Panc1 (cell line): ENCODE results near the gene INTS13. TPM values are rescaled to one million over a fixed set of nuclear protein-coding genes. Genes with fewer than 3 reads are reported as not detected.

Experiments used
- ATAC-seq: fragments of 200-7000 bp; cut with Tn5 transposase; 2 replicates; pipeline ENCODE4 v1.9.1; 2020; ENCODE audit warnings: mild to moderate bottlenecking, moderate library complexity
- BruUV-seq: library from RNA; stranded (reverse); fragments of 400-500 nt; replicated peaks from 2 replicates; lab custom pipeline; 2021; lab: Mats Ljungman, UMichigan
- CTCF ChIA-PET: fragments of 300-600 bp; sonication (Branson Sonifier 250); formaldehyde crosslinking; loops from one replicate; lab custom pipeline; 2022; ENCODE audit warnings: antibody characterized with exemption; lab: Charles Lee
- POLR2A ChIA-PET: fragments of 300-600 bp; sonication (Branson Sonifier 250); formaldehyde crosslinking; loops from one replicate; lab custom pipeline; 2022; ENCODE audit warnings: antibody characterized with exemption; lab: Charles Lee
- DNase-seq: peaks from one replicate; pipeline ENCODE4 v3.0.0-alpha.2; 2010; ENCODE audit warnings: low read depth, low spot score
- H3K27ac ChIP-seq: 2 replicates; pipeline ENCODE4 v1.5.1; 2011; ENCODE audit warnings: mild to moderate bottlenecking, low read length, inconsistent platforms
- H3K27me3 ChIP-seq: fragments of 200-500 bp; sonication (Bioruptor generic); 2 replicates; pipeline ENCODE4 v1.6.0; 2014; ENCODE audit warnings: low read length, inconsistent platforms; ENCODE audit not compliant: control insufficient read depth, insufficient read depth
- H3K36me3 ChIP-seq: fragments of 200-500 bp; sonication (Bioruptor generic); 2 replicates; pipeline ENCODE4 v1.5.1; 2014; ENCODE audit warnings: inconsistent platforms, mild to moderate bottlenecking, low read length, moderate library complexity; ENCODE audit not compliant: control insufficient read depth, insufficient read depth
- H3K4me1 ChIP-seq: 2 replicates; pipeline ENCODE4 v1.5.1; 2011; ENCODE audit warnings: inconsistent platforms, mild to moderate bottlenecking, low read length, moderate library complexity; ENCODE audit not compliant: control insufficient read depth, insufficient read depth
- H3K4me3 ChIP-seq, 2 experiments: 2 replicates each; pipeline ENCODE4 v1.5.1; 2011 to 2012; ENCODE audit warnings: low read depth in 2 of 2, low read length in 2 of 2, mild to moderate bottlenecking in 2 of 2, inconsistent platforms in 1 of 2, moderate library complexity in 1 of 2
- H3K9me3 ChIP-seq: fragments of 200-500 bp; sonication (Bioruptor generic); 2 replicates; pipeline ENCODE4 v1.5.1; 2014; ENCODE audit warnings: low read depth, mild to moderate bottlenecking, inconsistent platforms, low read length, moderate library complexity; ENCODE audit not compliant: control insufficient read depth, insufficient read depth
- CTCF ChIP-seq: fragments of 450-650 bp; IDR thresholded peaks from 2 replicates; pipeline ENCODE4 v1.5.1; 2017; ENCODE audit warnings: mild to moderate bottlenecking
- POLR2AphosphoS5 ChIP-seq: IDR thresholded peaks from 2 replicates; pipeline ENCODE4 v1.6.1; 2012; ENCODE audit warnings: mild to moderate bottlenecking, low read depth, low read length, moderate library complexity
- REST ChIP-seq, 2 experiments: IDR thresholded peaks; 2 replicates each; pipeline ENCODE4 v1.6.1; 2011 to 2012; ENCODE audit warnings: low read depth in 2 of 2, control low read depth in 1 of 2, low read length in 1 of 2, mild to moderate bottlenecking in 1 of 2, moderate library complexity in 1 of 2; ENCODE audit not compliant: insufficient read depth in 1 of 2
- SIN3A ChIP-seq: IDR thresholded peaks from 2 replicates; pipeline ENCODE4 v1.6.1; 2012; ENCODE audit warnings: low read depth, mild to moderate bottlenecking, low read length, moderate library complexity, borderline replicate concordance; ENCODE audit not compliant: insufficient read depth
- TCF7L2 ChIP-seq: IDR thresholded peaks from 2 replicates; pipeline ENCODE4 v1.6.1; 2011; ENCODE audit warnings: mild to moderate bottlenecking, low read depth, low read length, inconsistent platforms
- in situ Hi-C: cut with HindIII; loops from 2 replicates; pipeline ENCODE4 v1.10.0; 2016; ENCODE audit warnings: low sequenced_read_pairs, low pct_unique_long_range_greater_than_20kb
- intact Hi-C: fragments of 100-400 bp; cut with micrococcal nuclease; formaldehyde crosslinking; loops from one replicate; pipeline ENCODE4 v1.10.0; 2022; ENCODE audit not compliant: unreplicated experiment
- total RNA-seq: library from RNA; stranded (reverse); gene quantifications from one replicate; pipeline ENCODE4 v1.2.1, GENCODE V29; 2021; ENCODE audit not compliant: unreplicated experiment

The INTS13 gene
- total RNA-seq, 1 experiment from 2014 or later: 55.9 TPM

- intact Hi-C loops: no loop called here
- H3K36me3 ChIP-seq: no peaks in the 10 kb centered on the region
- DNase-seq: no peak
- no peak overlapping the region for H3K27ac ChIP-seq
- in situ Hi-C loops: no loop called here
- H3K9me3 ChIP-seq: no peaks in the 10 kb centered on the region
- ChIA-PET CTCF (no interaction called here), POLR2A (no interaction called here)
- BruUV-seq: no TSS peak
- no peaks in the 10 kb centered on the region for H3K27me3 ChIP-seq
- H3K4me1 ChIP-seq: no peaks in the 10 kb centered on the region
- no peak for ATAC-seq
- TF ChIP-seq CTCF (no peak), TCF7L2 (no peak), POLR2AphosphoS5 (no peak)
- H3K4me3 ChIP-seq: no peak overlapping the region
Measured at GRCh38 chr12:26890784-26891183, 47.0 kb downstream of the INTS13 start.

- POLR2A ChIA-PET: interaction anchor here (0.6 to 0.7 kb wide), 2 partner anchors 328 to 585 kb away, joined by 3 to 10 read pairs; no protein-coding TSS in a partner anchor
- peak; percentile 96 for ATAC-seq
Measured at GRCh38 chr12:26884765-26885576, 52.8 kb downstream of the INTS13 start.

More at GRCh38 chr12:26884765-26885576, 52.8 kb downstream of the INTS13 start:
- Histone ChIP-seq H3K27ac (no peak overlapping the region), H3K9me3 (no peaks in the 10 kb centered on the region), H3K36me3 (no peaks in the 10 kb centered on the region), H3K4me1 (no peaks in the 10 kb centered on the region), H3K4me3 (peak overlapping the region in 1 of 2 experiments; percentile 23; a peak in 1 of 4 replicates), H3K27me3 (no peaks in the 10 kb centered on the region)
- DNase-seq: peak; percentile 77
- intact Hi-C loops (loop anchor here (2.0 to 5.0 kb wide), 2 partner anchors 30 to 163 kb away; no protein-coding TSS in a partner anchor), in situ Hi-C loops (no loop called here)
- TF ChIP-seq CTCF (peak; percentile 99), POLR2AphosphoS5 (no peak), TCF7L2 (no peak), REST (IDR thresholded peaks at IDR 0.05; ENCODE audit: insufficient read depth in 1 of 2, low read depth in 2 of 2, low read length in 1 of 2) (no peak), SIN3A (no peak)
- BruUV-seq: no TSS peak
- CTCF ChIA-PET: interaction anchor here (0.6 to 1.6 kb wide), 7 partner anchors 11 to 130 kb away, joined by 3 to 4 read pairs (median 3); partner anchors contain the start of gene ITPR2
